AG09319 (cell line): ENCODE results near the gene RTN4RL1.

Experiments
- DNase-seq: peaks from one replicate; pipeline ENCODE4 v3.0.0-alpha.2; 2010; ENCODE audit warnings: low read depth; ENCODE audit errors: extremely low read depth
- CTCF ChIP-seq: IDR thresholded peaks from 2 replicates; pipeline ENCODE4 v1.5.1; 2011; ENCODE audit warnings: low read depth, mild to moderate bottlenecking, inconsistent platforms, low read length, moderate library complexity

The RTN4RL1 gene, protein sequence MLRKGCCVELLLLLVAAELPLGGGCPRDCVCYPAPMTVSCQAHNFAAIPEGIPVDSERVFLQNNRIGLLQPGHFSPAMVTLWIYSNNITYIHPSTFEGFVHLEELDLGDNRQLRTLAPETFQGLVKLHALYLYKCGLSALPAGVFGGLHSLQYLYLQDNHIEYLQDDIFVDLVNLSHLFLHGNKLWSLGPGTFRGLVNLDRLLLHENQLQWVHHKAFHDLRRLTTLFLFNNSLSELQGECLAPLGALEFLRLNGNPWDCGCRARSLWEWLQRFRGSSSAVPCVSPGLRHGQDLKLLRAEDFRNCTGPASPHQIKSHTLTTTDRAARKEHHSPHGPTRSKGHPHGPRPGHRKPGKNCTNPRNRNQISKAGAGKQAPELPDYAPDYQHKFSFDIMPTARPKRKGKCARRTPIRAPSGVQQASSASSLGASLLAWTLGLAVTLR

GRCh38 chr17:2025220-2025621, at the start of gene RTN4RL1:
TSS of gene RTN4RL1 (minus strand) at chr17:2025334. CDS start at chr17:2024865, 469 bp downstream.
- no peak for DNase-seq
- no peak for TF ChIP-seq CTCF

GRCh38 chr17:2074919-2075318, 49.8 kb upstream of the RTN4RL1 start:
- TF ChIP-seq CTCF, result no peak

DNA sequence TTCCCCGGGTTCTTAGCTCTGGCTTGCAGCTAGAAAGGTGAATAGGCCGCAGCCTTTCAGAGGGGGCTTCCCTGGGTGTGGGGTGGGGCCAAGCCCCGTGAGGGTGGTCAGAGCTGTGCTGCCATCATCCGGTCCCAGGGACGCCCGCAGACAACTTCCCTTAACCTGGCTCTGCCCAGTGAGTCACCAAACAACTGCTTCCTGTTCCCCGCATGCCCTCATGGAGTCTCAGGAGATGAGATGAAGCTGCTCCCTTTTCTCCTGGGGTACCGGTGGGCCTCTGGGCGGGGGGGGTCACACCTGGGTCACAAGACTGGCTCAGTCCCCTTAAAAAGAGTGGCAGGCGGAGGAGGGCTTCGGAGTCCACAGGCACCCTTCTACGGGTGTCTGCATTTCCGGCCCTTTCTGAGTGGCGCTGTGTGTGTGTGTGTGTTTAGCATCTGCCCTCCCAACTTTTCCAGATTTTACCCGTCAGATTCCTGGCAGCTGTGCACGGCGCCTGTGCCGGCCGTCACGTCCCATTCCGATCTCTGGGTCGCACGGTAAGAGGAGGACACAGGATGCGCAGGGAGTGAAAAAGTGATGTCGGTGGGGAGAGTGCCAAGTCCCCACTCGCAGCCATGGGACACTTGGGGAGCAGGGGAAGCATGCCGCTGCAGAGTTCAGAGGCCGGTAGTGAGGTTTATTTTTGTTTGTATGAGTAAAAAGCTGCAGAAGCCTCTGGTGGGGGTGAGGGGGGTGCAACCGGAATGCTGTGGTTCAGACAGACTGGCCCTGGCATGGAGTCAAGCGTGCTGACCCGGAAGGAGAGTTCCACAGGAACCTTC, 46.5 kb upstream of the RTN4RL1 start:
- no peak for TF ChIP-seq CTCF
- no peak for DNase-seq

More at GRCh38 chr17:2074919-2075318, 49.8 kb upstream of the RTN4RL1 start:
- DNase-seq, result no peak

GRCh38 chr17:2071024-2071385, 45.9 kb upstream of the RTN4RL1 start:
- TF ChIP-seq CTCF, result no peak
- no peak for DNase-seq

GRCh38 chr17:2070241-2071023, 45.3 kb upstream of the RTN4RL1 start:
- DNase-seq, result no peak
- TF ChIP-seq CTCF, result no peak

- DNase-seq, result no peak
- no peak for TF ChIP-seq CTCF
These were observed 43.5 kb upstream of the RTN4RL1 start for GRCh38 chr17:2068519-2069051.
